Osteocyte (in vitro differentiated cells): ENCODE data around the gene VAV3. TPM values are rescaled to one million over a fixed set of nuclear protein-coding genes. Genes with fewer than 3 reads are reported as not detected.

ENCODE experiments used
- DNase-seq: peaks from one replicate; pipeline ENCODE4 v3.0.0; 2021; ENCODE audit warnings: mixed read lengths; ENCODE audit not compliant: unreplicated experiment; ENCODE audit errors: extremely low spot score
- H3K27ac Mint-ChIP-seq: one replicate; pipeline ENCODE4 v1.8.0; 2021; ENCODE audit warnings: mild to moderate bottlenecking, mixed read lengths; ENCODE audit not compliant: unreplicated experiment
- H3K27me3 Mint-ChIP-seq: one replicate; pipeline ENCODE4 v1.8.0; 2021; ENCODE audit warnings: mixed read lengths; ENCODE audit not compliant: unreplicated experiment
- H3K36me3 Mint-ChIP-seq: one replicate; pipeline ENCODE4 v1.8.0; 2021; ENCODE audit warnings: mixed read lengths; ENCODE audit not compliant: unreplicated experiment
- H3K4me1 Mint-ChIP-seq: one replicate; pipeline ENCODE4 v1.8.0; 2021; ENCODE audit warnings: mixed read lengths; ENCODE audit not compliant: unreplicated experiment
- H3K4me3 Mint-ChIP-seq: one replicate; pipeline ENCODE4 v1.8.0; 2021; ENCODE audit warnings: mild to moderate bottlenecking, moderate library complexity, mixed read lengths; ENCODE audit not compliant: unreplicated experiment
- H3K9me3 Mint-ChIP-seq: one replicate; pipeline ENCODE4 v1.8.0; 2021; ENCODE audit warnings: mixed read lengths; ENCODE audit not compliant: unreplicated experiment
- total RNA-seq: library from RNA; stranded (reverse); gene quantifications from 2 replicates; pipeline ENCODE4 v1.2.1, GENCODE V29; 2021
- TF ChIP-seq, protein P1 (sequence below): fragments of 200-600 bp; sonication (generic); IDR thresholded peaks from 2 replicates; pipeline ENCODE4 v1.5.0; 2021; ENCODE audit warnings: antibody characterized with exemption, mild to moderate bottlenecking, moderate library complexity

The VAV3 gene
- total RNA-seq, 1 donor from 2014 or later = not detected

DNA sequence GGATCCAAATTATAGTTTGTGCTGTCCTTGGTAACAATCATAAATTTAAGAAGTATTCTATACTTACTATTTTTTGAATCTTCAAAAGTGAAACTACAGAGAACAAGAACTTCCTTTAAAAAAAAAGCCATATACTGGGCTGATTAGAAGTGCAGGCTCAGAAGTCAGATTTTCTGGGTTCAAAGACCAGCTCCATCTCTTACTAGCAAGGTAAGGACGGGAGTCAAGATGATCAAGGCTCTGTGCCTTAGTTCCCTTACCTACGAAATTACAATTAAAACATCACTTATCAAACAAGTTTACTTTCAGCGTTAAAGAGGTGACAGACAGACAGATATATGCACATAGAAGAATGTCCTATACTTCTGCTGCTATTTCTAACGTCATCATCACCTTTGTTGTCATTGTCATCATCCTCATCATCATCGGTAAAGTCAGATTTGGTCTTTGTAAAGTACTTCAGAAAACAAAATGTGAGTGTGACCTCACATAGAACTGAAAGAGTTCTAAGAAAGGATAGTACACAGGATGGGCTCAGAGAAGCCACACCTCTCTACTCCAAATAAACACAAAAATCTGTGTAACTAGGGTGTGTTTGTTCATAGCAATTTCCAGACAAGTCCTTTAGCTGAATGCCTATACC is 178.7 kb downstream of the VAV3 start:
- DNase-seq = no peak
- Mint-ChIP-seq H3K27me3 (peaks cover 18% of the 10 kb centered on the region), H3K4me3 (no peak overlapping the region), H3K4me1 (no peaks in the 10 kb centered on the region), H3K9me3 (no peaks in the 10 kb centered on the region), H3K27ac (no peak overlapping the region), H3K36me3 (no peaks in the 10 kb centered on the region)
- TF ChIP-seq, protein P1, sequence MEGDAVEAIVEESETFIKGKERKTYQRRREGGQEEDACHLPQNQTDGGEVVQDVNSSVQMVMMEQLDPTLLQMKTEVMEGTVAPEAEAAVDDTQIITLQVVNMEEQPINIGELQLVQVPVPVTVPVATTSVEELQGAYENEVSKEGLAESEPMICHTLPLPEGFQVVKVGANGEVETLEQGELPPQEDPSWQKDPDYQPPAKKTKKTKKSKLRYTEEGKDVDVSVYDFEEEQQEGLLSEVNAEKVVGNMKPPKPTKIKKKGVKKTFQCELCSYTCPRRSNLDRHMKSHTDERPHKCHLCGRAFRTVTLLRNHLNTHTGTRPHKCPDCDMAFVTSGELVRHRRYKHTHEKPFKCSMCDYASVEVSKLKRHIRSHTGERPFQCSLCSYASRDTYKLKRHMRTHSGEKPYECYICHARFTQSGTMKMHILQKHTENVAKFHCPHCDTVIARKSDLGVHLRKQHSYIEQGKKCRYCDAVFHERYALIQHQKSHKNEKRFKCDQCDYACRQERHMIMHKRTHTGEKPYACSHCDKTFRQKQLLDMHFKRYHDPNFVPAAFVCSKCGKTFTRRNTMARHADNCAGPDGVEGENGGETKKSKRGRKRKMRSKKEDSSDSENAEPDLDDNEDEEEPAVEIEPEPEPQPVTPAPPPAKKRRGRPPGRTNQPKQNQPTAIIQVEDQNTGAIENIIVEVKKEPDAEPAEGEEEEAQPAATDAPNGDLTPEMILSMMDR = no peak

DNA sequence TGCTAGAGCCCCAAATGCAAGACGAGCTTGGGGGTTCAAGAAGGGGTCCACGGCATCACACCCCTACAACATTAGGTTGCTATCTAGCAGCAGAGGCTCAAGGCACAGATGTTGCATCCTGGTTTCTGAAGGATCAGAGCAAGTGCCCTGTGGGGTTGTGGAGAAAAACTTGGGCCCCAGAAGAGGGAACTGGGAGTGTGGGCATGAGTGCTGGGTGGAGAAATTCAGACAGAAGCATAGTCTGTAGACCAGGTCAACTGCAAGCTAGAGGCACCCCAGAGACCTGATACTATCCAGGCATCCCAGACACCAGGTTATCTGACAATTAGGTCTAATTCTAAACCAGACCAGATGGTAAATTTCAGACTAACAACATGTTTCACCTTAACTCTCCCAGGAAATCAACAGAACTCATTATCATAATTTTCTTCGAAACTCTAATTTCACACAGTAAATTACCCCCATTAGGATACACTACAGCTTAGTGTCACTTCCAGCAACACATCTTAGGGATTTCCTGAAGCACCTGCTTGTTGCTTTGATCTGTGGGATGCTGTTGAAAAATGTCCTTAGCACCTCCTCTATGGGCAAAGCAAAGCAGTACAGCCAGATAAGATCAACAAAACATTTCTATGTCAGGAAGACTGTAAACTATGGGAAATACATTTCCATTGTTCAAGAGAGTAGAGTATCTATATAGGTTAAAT is 179.3 kb downstream of the VAV3 start:
- H3K27ac Mint-ChIP-seq = no peak overlapping the region
- TF ChIP-seq, protein P1 = no peak
- H3K9me3 Mint-ChIP-seq = no peaks in the 10 kb centered on the region
- H3K4me3 Mint-ChIP-seq = no peak overlapping the region
- H3K36me3 Mint-ChIP-seq = no peaks in the 10 kb centered on the region
- DNase-seq = no peak
- no peaks in the 10 kb centered on the region for H3K4me1 Mint-ChIP-seq
- peaks cover 18% of the 10 kb centered on the region for H3K27me3 Mint-ChIP-seq

DNA sequence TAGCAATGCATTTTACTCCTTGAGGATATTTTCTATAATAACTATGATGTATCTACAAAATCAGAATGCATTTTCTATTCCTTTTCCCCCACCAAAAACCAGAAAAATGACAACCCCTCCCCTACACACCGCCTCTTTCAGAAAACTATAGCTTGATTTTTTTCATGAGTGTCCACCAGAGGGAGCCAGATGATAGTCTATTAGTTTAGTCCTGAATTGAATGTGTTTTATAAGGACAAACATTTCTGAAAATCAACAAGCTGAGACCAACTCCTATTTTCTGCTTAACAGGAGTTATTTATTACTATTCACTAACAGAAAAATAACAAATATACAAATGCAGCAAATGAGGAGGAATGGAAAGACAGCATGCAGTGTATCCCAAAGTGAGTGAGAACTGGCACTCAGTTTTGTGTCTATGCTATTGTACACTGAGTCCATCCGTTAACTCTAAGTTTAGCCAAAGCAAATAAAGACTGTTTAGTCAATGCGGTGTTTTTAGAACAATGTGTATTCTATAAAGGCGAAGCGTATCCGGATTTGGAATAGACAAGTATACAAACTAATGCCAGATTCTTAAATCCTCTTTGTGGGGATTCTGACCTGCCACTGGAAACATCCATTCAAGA is 182.6 kb downstream of the VAV3 start:
- no peaks in the 10 kb centered on the region for H3K9me3 Mint-ChIP-seq
- H3K4me1 Mint-ChIP-seq = no peaks in the 10 kb centered on the region
- no peak overlapping the region for H3K27ac Mint-ChIP-seq
- no peaks in the 10 kb centered on the region for H3K36me3 Mint-ChIP-seq
- DNase-seq = no peak
- TF ChIP-seq, protein P1 = peak; percentile 73
- no peak overlapping the region for H3K4me3 Mint-ChIP-seq
- peaks cover 24% of the 10 kb centered on the region for H3K27me3 Mint-ChIP-seq

DNA sequence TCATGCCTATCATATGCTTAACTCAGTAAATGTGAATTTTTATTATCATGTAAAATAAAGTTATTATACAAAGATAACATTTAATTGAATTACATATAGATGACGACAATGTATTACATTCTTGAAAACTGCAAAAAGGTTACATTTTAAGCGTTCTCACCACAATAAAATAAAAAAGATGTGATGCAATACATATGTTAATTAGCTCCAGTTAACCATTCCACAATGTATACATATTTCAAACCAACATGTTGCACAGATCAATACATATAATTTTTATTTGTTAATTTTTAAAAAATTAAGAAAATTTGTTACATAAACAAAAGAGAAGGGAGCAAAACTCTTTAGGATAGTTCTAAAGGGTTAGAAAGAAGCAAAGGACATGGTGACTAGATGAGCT is 183.7 kb downstream of the VAV3 start:
- TF ChIP-seq, protein P1 = no peak
- Mint-ChIP-seq H3K4me3 (no peak overlapping the region), H3K4me1 (no peaks in the 10 kb centered on the region), H3K9me3 (no peaks in the 10 kb centered on the region), H3K36me3 (no peaks in the 10 kb centered on the region), H3K27ac (no peak overlapping the region), H3K27me3 (peaks cover 24% of the 10 kb centered on the region)
- DNase-seq = no peak

DNA sequence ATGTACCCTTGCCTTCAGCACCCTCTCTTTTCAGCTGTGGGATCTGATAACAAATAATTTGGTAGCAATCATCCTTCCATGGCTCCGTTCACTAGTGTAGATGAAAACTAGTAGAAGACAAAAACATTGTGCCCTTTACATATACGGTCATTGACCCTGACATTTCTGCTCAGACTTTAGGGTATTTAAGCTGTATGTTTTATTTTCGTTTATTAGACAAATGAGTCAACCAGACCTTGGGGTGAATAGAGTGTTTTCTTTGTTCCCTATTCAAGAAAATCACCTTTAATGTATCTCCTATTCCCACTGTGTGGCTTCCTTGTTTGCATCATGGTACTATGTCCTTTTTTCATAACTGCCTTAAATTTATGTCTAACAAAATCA is 187.3 kb downstream of the VAV3 start:
- Mint-ChIP-seq H3K9me3 (no peaks in the 10 kb centered on the region), H3K4me1 (no peaks in the 10 kb centered on the region), H3K27me3 (peaks cover 33% of the 10 kb centered on the region), H3K4me3 (no peak overlapping the region), H3K27ac (no peak overlapping the region), H3K36me3 (no peaks in the 10 kb centered on the region)
- TF ChIP-seq, protein P1 = no peak
- no peak for DNase-seq
